ENCODE results near the gene CLN6. TPM values are rescaled to one million over a fixed set of nuclear protein-coding genes. Genes with fewer than 3 reads are reported as not detected.
"Not testable (repeated sequence)": the region's sequence is repeated elsewhere in the genome, so short reads cannot be mapped to it uniquely, and the experiment has no call there.

The CLN6 gene
- polyA plus RNA-seq, 3 donors, result 36.5 to 42.9 (median 39.2) TPM

- not testable (repeated sequence) for DNase-seq (ENCODE audit: extremely low read depth in 1 of 11, low read depth in 9 of 11, low spot score in 4 of 11)
Measured at GRCh38 chr15:68213491-68213845, 16.1 kb downstream of the CLN6 start.

DNA sequence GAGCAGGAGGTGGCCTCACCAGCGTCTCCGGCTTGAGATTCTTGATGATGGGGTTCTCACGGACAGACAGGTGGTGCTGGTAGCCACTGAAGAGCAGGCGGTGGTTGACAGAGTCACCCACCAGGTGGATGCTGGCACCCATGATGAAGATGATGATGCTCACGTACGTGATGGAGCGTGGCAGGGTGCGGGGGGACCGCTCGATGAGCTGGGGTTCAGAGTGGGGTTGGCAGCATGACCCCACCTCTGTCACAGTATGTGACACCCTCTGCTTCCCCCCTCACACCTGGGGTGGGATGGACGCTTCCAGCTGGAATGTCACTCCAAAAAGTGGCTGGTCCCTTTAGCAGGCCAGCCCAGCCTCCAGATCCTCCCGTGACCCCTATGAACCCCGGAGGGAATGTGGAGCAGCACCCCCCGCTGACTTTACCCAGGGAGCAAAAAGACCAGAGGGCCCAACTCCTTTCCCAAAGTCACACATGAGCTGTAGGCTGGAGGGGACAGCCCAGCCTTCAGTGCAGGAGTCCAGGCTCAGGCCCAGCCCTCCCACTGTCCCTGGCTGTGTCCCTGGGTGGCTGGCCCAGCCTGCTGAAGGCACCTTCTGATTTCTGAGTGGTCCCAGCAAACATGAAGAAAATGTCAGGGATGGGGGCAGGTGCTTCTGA is 17.7 kb downstream of the CLN6 start:
- DNase-seq (ENCODE audit: extremely low read depth in 1 of 11, low read depth in 9 of 11, low spot score in 4 of 11), result no peak

GRCh38 chr15:68210821-68211655 is 18.5 kb downstream of the CLN6 start:
- peak in 2 of 11 donors; percentile 45 to 48 for DNase-seq (ENCODE audit: extremely low read depth in 1 of 11, low read depth in 9 of 11, low spot score in 4 of 11)

DNA sequence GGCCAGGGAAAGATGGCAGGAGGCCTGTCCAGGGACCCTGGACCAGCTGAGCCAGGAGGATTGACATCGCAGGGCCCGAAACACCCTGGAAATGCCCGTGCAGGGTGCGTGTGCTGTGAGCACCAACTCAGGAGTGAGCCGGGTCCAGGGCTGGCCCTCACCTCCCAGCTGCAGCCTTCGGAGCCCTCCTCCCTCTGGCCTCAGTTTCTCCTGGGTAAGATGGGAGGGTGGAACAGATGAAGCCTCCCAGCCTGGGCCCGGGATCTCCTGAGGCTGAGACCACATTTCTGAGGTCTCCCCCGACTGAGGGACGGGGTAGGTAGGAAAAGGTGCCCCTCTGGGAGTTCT is 19.1 kb downstream of the CLN6 start:
- DNase-seq (ENCODE audit: extremely low read depth in 1 of 11, low read depth in 9 of 11, low spot score in 4 of 11), result no peak

DNA sequence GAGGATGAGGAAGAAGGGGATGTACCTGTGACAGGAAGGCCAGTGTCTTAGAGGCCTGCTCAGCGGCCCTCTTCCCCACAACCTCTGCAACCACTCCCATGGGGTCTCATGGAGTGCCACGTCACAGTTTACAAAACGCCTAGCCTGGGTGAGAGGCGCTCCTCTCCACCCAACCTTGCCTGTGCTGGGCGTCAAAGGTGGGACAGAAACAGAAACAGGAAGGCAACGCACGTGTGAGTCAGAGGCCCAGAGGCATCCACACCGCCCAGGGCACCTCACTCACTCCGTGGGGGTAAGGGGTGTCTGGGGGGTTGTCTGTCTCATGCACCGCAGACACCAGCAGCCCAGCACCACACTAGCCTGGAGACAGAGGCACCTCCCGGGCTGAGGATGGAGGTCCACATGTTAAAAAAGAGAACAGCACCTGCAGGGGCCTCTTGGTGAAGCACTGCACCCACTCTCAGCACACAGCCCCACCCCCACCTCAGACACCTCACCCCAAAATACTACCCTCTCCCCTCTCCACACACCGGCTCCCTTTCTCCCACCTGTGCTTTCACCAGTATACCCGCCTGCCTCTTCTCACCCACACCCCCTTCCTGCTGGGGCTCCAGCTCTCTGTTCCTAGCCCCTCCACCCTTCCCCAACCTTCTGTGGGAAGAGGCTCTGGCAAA is 19.7 kb downstream of the CLN6 start:
- DNase-seq (ENCODE audit: extremely low read depth in 1 of 11, low read depth in 9 of 11, low spot score in 4 of 11), result no peak

- DNase-seq (ENCODE audit: extremely low read depth in 1 of 11, low read depth in 9 of 11, low spot score in 4 of 11), result no peak
Measured at GRCh38 chr15:68209272-68209671, 20.3 kb downstream of the CLN6 start.

DNA sequence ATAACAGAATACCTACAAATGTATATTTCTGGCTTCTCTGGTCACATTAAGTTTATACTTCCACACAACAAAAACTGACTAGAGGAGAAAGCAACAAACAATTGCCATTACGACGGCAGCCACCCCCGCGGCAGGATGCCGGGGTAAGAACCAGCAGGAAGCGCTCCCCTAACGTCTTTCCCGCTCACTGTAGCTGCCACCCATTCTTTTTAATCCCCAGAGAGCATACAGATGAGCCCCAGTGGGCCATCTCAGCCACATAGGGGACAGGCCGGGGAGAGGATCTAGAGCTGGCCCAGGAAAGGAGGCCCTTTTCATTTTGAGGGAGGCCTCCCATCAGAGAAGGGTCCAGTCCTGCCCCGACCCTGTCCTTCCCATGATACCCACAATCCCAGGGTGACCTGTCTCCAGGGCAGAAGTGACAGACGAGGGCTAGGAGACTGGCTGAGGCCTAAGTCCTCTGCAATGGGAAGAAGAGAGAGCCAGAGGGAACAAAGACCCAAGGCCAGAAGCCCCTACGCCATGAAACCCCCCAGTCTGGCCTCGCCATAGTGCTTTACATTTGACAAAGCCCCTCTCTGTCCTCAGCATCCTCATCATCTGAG is 20.8 kb downstream of the CLN6 start:
- no peak for DNase-seq (ENCODE audit: extremely low read depth in 1 of 11, low read depth in 9 of 11, low spot score in 4 of 11)

GRCh38 chr15:68208136-68208535 is 21.4 kb downstream of the CLN6 start:
- no peak for DNase-seq (ENCODE audit: extremely low read depth in 1 of 11, low read depth in 9 of 11, low spot score in 4 of 11)

DNA sequence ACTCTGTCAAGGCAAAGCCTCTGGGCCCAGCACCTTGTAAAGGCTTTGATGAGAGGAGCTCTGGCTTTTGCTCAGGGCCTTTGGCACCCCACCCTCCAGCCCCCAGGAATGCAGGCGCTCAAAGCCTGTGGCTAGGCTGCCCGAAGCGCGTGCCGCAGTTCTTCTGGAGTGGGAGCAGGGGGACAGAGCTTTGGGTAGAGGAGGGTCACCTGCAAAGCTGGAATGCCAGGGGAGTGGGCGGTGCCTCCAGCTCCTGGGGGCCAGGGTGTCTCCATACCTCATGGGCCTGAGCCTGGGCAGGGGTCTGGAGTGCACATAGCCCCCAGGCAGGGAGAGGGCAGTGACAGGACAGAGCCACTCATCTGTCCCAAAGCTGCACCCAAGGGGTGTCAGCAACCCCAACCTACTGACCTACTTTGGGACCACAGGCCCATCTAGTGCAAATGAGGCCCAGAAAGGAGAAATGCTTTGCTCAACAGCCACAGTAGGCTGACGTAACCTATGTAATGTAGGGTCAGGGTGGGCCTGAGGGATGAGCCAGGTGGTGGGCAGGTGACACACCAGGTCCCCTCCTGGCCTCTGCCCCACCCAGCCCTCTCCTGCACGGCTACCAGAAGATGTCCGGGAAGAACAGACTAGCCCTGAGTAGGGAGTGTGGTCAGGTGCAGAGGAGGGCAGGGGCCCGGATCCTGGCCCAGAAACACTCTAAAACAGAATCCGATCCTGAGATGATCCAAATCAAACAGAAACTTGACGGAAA is 22.2 kb downstream of the CLN6 start:
- DNase-seq (ENCODE audit: extremely low read depth in 1 of 11, low read depth in 9 of 11, low spot score in 4 of 11), result no peak

- DNase-seq (ENCODE audit: extremely low read depth in 1 of 11, low read depth in 9 of 11, low spot score in 4 of 11), result no peak
Measured at GRCh38 chr15:68206711-68207151, 22.8 kb downstream of the CLN6 start.

GRCh38 chr15:68205954-68206539 is 23.5 kb downstream of the CLN6 start:
- no peak for DNase-seq (ENCODE audit: extremely low read depth in 1 of 11, low read depth in 9 of 11, low spot score in 4 of 11)

DNA sequence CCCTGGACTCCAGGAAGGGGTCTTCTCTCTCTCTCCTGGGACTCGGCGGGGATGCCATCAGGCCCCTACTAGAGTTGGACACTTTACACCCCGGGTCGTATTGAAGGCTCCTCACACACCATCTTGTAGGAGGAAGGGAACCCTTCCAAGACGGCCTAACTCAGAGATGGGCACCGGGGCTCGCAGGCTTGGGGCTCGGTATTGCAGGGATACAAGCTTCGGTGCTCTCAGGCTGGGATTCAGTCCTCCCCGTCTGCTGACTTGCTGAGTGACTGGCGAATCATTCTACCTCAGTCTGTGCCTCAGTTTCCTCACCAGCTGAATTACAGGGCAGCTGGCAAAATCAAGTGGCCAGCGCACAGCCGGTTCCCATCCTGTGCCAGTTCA is 24.0 kb downstream of the CLN6 start:
- DNase-seq (ENCODE audit: extremely low read depth in 1 of 11, low read depth in 9 of 11, low spot score in 4 of 11), result no peak

GRCh38 chr15:68204776-68205557 is 24.6 kb downstream of the CLN6 start, which contains the start of gene CALML4:
CALML4 (minus strand) TSS chr15:68205332; CDS start chr15:68205247, 85 bp downstream.
- DNase-seq (ENCODE audit: extremely low read depth in 1 of 11, low read depth in 9 of 11, low spot score in 4 of 11), result peak in 8 of 11 donors; percentile 51 to 80 (median 64)

DNA sequence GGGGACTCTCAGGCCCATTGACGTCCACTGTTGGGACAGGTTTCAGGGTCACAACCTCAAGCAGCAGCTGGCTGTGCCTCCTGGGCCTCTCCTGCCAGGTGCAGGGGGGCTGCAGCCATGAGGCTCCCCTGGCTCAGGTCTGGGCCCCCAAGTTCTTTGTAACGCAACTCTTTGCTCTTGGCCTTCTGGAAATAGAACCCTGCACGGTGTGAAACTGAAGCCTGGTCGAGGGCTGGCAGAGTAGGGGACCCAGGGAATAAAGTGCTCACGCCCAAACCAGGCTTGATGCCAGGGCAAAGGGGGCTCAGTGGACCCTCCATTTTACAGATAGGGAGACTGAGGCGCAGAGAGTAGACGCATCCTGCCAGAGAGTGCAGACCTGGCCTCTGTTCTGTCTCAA is 25.2 kb downstream of the CLN6 start:
- DNase-seq (ENCODE audit: extremely low read depth in 1 of 11, low read depth in 9 of 11, low spot score in 4 of 11), result no peak

DNA sequence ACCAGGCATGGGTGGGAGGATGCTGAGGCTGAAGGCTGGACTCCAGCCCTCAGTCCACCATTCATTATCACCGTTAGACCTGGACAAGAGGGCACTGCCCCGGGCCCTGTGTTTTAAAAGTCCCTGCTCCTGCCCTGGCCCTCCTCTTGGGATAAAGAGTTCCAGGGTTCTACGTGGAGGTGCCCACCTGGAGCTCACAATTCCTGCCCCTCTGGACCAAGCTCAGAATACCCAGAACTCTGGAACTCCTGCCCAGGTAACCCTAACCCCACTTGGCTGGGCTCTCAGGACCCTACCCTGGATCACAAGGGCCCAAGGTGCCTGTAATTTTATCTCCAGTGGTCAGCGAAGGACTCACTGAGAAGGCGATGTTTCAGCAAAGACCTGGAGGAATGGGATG is 25.6 kb downstream of the CLN6 start:
- DNase-seq (ENCODE audit: extremely low read depth in 1 of 11, low read depth in 9 of 11, low spot score in 4 of 11), result no peak

DNA sequence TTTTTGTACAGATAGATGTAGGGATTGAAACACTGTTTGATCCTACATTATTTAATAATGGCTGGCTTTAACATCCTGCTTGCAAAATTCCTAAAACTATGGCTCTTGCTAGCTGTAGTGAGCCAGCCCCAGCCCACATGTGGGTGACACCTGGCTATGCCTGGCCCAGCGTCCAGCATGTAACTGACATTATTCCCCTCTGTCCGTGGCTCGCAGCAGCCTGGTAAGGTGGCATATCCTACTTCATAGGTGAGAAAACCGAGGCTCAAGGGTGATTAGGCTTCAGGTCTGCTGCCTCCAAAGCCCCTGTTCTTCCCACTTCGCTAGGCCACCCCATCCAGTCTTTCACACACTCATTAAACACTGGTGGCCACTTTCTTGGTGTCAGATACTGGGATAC is 26.0 kb downstream of the CLN6 start:
- DNase-seq (ENCODE audit: extremely low read depth in 1 of 11, low read depth in 9 of 11, low spot score in 4 of 11), result no peak

- not testable (repeated sequence) for DNase-seq (ENCODE audit: extremely low read depth in 1 of 11, low read depth in 9 of 11, low spot score in 4 of 11)
Measured at GRCh38 chr15:68202994-68203393, 26.5 kb downstream of the CLN6 start.

- DNase-seq (ENCODE audit: extremely low read depth in 1 of 11, low read depth in 9 of 11, low spot score in 4 of 11), result no peak
Measured at GRCh38 chr15:68201879-68202261, 27.7 kb downstream of the CLN6 start.
